Transverse colon (tissue), 4 donors: ENCODE results near the gene SLC5A3. TPM values are rescaled to one million over a fixed set of nuclear protein-coding genes. Genes with fewer than 3 reads are reported as not detected.
A peak's percentile ranks its signal among the peaks of the same experiment; 100 is the strongest.

Experiments used
- DNase-seq: peaks from one replicate; pipeline ENCODE4 v3.0.0-alpha.2; 2019
- H3K27ac ChIP-seq, 4 donors: fragments of 200-600 bp; sonication (generic); 2 replicates each; pipeline ENCODE4 v1.5.1; 2016 to 2018; ENCODE audit warnings: inconsistent platforms in 4 of 4
- H3K27me3 ChIP-seq: fragments of 200-600 bp; sonication (generic); 2 replicates; pipeline ENCODE4 v1.5.1; 2017; ENCODE audit warnings: inconsistent platforms
- H3K36me3 ChIP-seq, 4 donors: fragments of 200-600 bp; sonication (generic); 2 replicates each; pipeline ENCODE4 v1.5.1; 2017 to 2019; ENCODE audit warnings: inconsistent platforms in 4 of 4
- H3K4me1 ChIP-seq, 4 donors: fragments of 200-600 bp; sonication (generic); 2 replicates each; pipeline ENCODE4 v1.5.1; 2017 to 2020; ENCODE audit warnings: inconsistent platforms in 4 of 4
- H3K4me3 ChIP-seq, 4 donors: fragments of 200-600 bp; sonication (generic); 1 replicate in 1 of 4; 2 replicates in 3 of 4; pipeline versions ENCODE4 v1.5.1 to v1.6.1; 2017 to 2019; ENCODE audit warnings: inconsistent platforms in 4 of 4
- H3K9me3 ChIP-seq, 2 donors: fragments of 200-600 bp; sonication (generic); 2 replicates each; pipeline ENCODE4 v1.5.1; 2017 to 2019; ENCODE audit warnings: inconsistent platforms in 2 of 2
- CTCF ChIP-seq, 5 experiments: fragments of 200-600 bp in 3 of 5; fragments of 450-650 bp in 2 of 5; sonication (generic) in 3 of 5; IDR thresholded peaks; 1 replicate in 2 of 5; 2 replicates in 3 of 5; pipeline ENCODE4 v1.5.1; 2016 to 2017; ENCODE audit warnings: antibody characterized with exemption in 5 of 5, inconsistent platforms in 3 of 5, mild to moderate bottlenecking in 2 of 5, moderate library complexity in 1 of 5
- EP300 ChIP-seq: sonication (generic); formaldehyde crosslinking; IDR thresholded peaks from one replicate; pipeline ENCODE4 v1.6.1; 2017; ENCODE audit warnings: antibody characterized with exemption, low read depth
- POLR2A ChIP-seq: fragments of 450-650 bp; IDR thresholded peaks from one replicate; pipeline ENCODE4 v1.6.1; 2016; ENCODE audit warnings: antibody characterized with exemption, mild to moderate bottlenecking, moderate library complexity
- POLR2AphosphoS5 ChIP-seq, 3 donors: sonication (generic); formaldehyde crosslinking; IDR thresholded peaks; one replicate each; pipeline ENCODE4 v1.6.1; 2016; ENCODE audit warnings: antibody characterized with exemption in 3 of 3
- WGBS, 2 donors: methylation state at CpG; one replicate each; pipeline ENCODE4 v1.1.5; 2018; ENCODE audit warnings: low coverage in 1 of 2; 5-methylcytosine and 5-hydroxymethylcytosine counted together
- in situ Hi-C, 4 donors: fragments of 200-750 bp; cut with MboI; loops; one replicate each; pipeline versions ENCODE4 v1.15.0 to v1.15.1; 2017; ENCODE audit warnings: low sequenced_read_pairs in 3 of 4, low pct_ligation_motif_present in 1 of 4, low pct_unique_long_range_greater_than_20kb in 1 of 4
- intact Hi-C: fragments of 100-400 bp; cut with DNase I; formaldehyde crosslinking; loops from one replicate; pipeline ENCODE4 v1.15.1; 2023; ENCODE audit warnings: low total_unique reads
- total RNA-seq, 4 donors: library from RNA; depleted of rRNA; stranded (reverse); fragments of >200 nt; gene quantifications; one replicate each; pipeline ENCODE4 v1.1.0, GENCODE V29; 2016

Gene SLC5A3
- total RNA-seq, 4 donors from 2014 or later = 12.0 to 32.6 (median 23.9) TPM

- no peak for DNase-seq
Observed at GRCh38 chr21:34086887-34087306, 13.5 kb downstream of the SLC5A3 start.

GRCh38 chr21:34088752-34089151, 15.4 kb downstream of the SLC5A3 start:
- in situ Hi-C loops (no loop called here), intact Hi-C loops (no loop called here)
- Histone ChIP-seq H3K4me3 (no peak overlapping the region), H3K27me3 (no peaks in the 10 kb centered on the region), H3K36me3 (no peaks in the 10 kb centered on the region), H3K27ac (no peak overlapping the region), H3K4me1 (peaks cover 13 to 57% (median 29%) of the 10 kb centered on the region in 4 donors), H3K9me3 (no peaks in the 10 kb centered on the region)
- WGBS, 2 donors = 97 to 100% methylated on average over 3 of the region's 3 CpGs
- DNase-seq = no peak
- TF ChIP-seq POLR2AphosphoS5 (IDR thresholded peaks at IDR 0.05) = no peak
- TF ChIP-seq CTCF (IDR thresholded peaks at IDR 0.05) = no peak
- TF ChIP-seq EP300 = no peak
- no peak for TF ChIP-seq POLR2A

More at GRCh38 chr21:34086887-34087306, 13.5 kb downstream of the SLC5A3 start:
- no peaks in the 10 kb centered on the region for H3K27me3 ChIP-seq
- H3K4me3 ChIP-seq = no peak overlapping the region
- intact Hi-C loops = no loop called here
- H3K27ac ChIP-seq = no peak overlapping the region
- WGBS, 2 donors = 82 to 100% methylated on average over 3 to 5 of the region's 5 CpGs
- TF ChIP-seq EP300 (no peak), POLR2AphosphoS5 (IDR thresholded peaks at IDR 0.05) (no peak), CTCF (IDR thresholded peaks at IDR 0.05) (no peak), POLR2A (no peak)
- no peaks in the 10 kb centered on the region for H3K9me3 ChIP-seq
- no peaks in the 10 kb centered on the region for H3K36me3 ChIP-seq
- peaks cover 14 to 54% (median 36%) of the 10 kb centered on the region in 4 donors for H3K4me1 ChIP-seq
- in situ Hi-C loops = no loop called here

GRCh38 chr21:34091032-34091431, 17.7 kb downstream of the SLC5A3 start:
- H3K4me1 ChIP-seq = peaks cover 13 to 58% (median 26%) of the 10 kb centered on the region in 4 donors
- in situ Hi-C loops (no loop called here), intact Hi-C loops (no loop called here)
- no peaks in the 10 kb centered on the region for H3K27me3 ChIP-seq
- DNase-seq = no peak
- peaks cover 0 to 3% (median 0%) of the 10 kb centered on the region in 4 donors for H3K36me3 ChIP-seq
- H3K9me3 ChIP-seq = no peaks in the 10 kb centered on the region
- H3K4me3 ChIP-seq = no peak overlapping the region
- TF ChIP-seq EP300 (no peak), POLR2A (no peak), CTCF (IDR thresholded peaks at IDR 0.05) (no peak), POLR2AphosphoS5 (IDR thresholded peaks at IDR 0.05) (no peak)
- 47 to 61% methylated on average over 3 of the region's 4 CpGs for WGBS, 2 donors
- H3K27ac ChIP-seq = peak overlapping the region in 1 of 4 donors; percentile 17

- no peak for TF ChIP-seq POLR2AphosphoS5 (IDR thresholded peaks at IDR 0.05)
- no peak for TF ChIP-seq POLR2A
- TF ChIP-seq CTCF (IDR thresholded peaks at IDR 0.05) = peak in 4 of 5 experiments; percentile 20 to 38 (median 30)
- TF ChIP-seq EP300 = no peak
- H3K4me1 ChIP-seq = peaks cover 13 to 56% (median 26%) of the 10 kb centered on the region in 4 donors
- H3K36me3 ChIP-seq = peaks cover 0 to 3% (median 0%) of the 10 kb centered on the region in 4 donors
- no peak overlapping the region for H3K4me3 ChIP-seq
- in situ Hi-C loops = no loop called here
- H3K27me3 ChIP-seq = no peaks in the 10 kb centered on the region
- H3K27ac ChIP-seq = no peak overlapping the region
- 86 to 94% methylated on average over 2 of the region's 2 CpGs for WGBS, 2 donors
- no peaks in the 10 kb centered on the region for H3K9me3 ChIP-seq
- no peak for DNase-seq
- intact Hi-C loops = no loop called here
Observed at GRCh38 chr21:34091607-34092006, 18.2 kb downstream of the SLC5A3 start.
